Caki2 (cell line): ENCODE data around the gene FAM174C. TPM values are rescaled to one million over a fixed set of nuclear protein-coding genes. Genes with fewer than 3 reads are reported as not detected.

Source experiments
- DNase-seq: peaks from one replicate; pipeline ENCODE4 v3.0.0-alpha.2; 2015; ENCODE audit warnings: low read depth
- in situ Hi-C: cut with HindIII; loops from 2 replicates; pipeline ENCODE4 v1.10.0; 2016; ENCODE audit warnings: low sequenced_read_pairs, low pct_unique_long_range_greater_than_20kb, mixed read lengths
- total RNA-seq: library from RNA; depleted of rRNA; stranded (reverse); fragments of >200 nt; shearing (Covaris generic); gene quantifications from 2 replicates; pipeline ENCODE4 v1.2.3, GENCODE V29; 2014; ENCODE audit warnings: low replicate concordance

Gene FAM174C
- total RNA-seq, 1 experiment from 2014 or later, result 29.5 TPM

GRCh38 chr19:1268226-1269064 lies 6.9 kb upstream of the FAM174C start:
- no peak for DNase-seq
- in situ Hi-C loops, result no loop called here

DNA sequence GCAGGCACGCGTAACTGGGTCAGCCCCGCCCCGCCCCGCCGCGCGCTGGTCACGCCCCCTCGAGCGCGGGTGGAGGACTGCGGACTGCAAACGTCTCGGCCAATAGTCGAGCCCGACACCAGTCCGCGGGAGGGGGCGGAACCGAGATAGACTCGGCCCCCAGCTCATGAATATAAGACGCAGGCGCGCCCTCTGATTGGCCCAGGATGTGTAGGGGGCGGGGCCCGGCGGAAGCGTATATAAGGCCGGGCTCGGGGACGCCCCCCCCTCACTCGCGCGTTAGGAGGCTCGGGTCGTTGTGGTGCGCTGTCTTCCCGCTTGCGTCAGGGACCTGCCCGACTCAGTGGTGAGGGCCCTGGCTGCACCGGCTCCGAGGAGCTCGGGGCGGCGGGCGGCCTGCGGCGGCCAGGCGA lies 6.3 kb upstream of the FAM174C start, which contains the start of gene CIRBP:
TSS of gene CIRBP (plus strand) at position 268 of the 413 bp plus-strand sequence. CDS start 1,602 bp downstream, outside the sequence.
- DNase-seq, result peak; percentile 95
- in situ Hi-C loops, result no loop called here

- DNase-seq, result peak; percentile 78
- in situ Hi-C loops, result no loop called here
These were observed 5.7 kb upstream of the FAM174C start for GRCh38 chr19:1269478-1270212.

DNA sequence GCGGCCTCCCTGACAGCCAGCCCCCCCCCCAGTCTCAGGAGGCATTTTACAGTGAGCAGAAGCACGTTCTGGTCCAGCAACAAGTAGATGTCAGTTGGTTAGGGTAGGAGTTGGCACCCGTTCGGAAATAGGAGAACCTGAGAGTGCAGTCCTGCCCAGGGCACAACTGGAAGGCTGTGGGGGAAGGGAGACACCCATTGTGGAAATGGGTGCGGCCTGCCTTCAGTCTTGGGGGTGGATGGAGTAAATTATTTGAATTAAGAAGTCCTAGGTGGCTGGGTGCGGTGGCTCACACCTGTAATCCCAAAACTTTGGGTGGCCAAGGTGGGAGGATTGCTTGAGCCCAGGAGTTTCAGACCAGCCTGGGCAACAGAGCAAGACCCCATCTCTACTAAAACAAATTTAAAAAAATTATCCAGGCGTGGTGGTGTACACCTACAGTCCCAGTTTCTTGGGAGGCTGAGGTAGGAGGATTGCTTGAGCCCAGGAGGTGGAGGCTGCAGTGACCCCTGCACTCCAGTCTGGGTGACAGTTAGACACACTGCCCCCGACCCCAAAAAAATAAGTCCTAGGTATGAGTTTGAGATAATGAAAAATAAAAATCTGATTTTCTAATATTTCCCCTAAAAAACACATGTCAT lies 5.0 kb upstream of the FAM174C start:
- in situ Hi-C loops, result no loop called here
- DNase-seq, result no peak

DNA sequence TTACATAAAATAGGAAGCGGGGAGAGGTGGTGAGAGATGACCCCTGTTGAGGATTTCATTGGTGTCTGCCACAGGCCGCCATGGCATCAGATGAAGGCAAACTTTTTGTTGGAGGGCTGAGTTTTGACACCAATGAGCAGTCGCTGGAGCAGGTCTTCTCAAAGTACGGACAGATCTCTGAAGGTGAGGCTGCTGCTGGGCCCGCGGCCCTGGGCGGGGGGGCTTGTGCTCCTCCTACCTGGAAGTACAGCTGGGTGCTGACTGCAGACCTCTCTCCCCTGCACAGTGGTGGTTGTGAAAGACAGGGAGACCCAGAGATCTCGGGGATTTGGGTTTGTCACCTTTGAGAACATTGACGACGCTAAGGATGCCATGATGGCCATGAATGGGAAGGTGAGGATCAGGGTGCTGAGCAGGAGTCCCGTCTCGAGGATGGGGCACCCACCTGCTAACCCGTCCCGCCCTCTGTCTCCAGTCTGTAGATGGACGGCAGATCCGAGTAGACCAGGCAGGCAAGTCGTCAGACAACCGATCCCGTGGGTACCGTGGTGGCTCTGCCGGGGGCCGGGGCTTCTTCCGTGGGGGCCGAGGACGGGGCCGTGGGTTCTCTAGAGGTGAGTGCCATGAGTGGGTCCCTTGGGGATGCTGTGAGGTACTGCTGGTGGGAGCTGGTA lies 4.3 kb upstream of the FAM174C start:
- DNase-seq, result no peak
- in situ Hi-C loops, result no loop called here

DNA sequence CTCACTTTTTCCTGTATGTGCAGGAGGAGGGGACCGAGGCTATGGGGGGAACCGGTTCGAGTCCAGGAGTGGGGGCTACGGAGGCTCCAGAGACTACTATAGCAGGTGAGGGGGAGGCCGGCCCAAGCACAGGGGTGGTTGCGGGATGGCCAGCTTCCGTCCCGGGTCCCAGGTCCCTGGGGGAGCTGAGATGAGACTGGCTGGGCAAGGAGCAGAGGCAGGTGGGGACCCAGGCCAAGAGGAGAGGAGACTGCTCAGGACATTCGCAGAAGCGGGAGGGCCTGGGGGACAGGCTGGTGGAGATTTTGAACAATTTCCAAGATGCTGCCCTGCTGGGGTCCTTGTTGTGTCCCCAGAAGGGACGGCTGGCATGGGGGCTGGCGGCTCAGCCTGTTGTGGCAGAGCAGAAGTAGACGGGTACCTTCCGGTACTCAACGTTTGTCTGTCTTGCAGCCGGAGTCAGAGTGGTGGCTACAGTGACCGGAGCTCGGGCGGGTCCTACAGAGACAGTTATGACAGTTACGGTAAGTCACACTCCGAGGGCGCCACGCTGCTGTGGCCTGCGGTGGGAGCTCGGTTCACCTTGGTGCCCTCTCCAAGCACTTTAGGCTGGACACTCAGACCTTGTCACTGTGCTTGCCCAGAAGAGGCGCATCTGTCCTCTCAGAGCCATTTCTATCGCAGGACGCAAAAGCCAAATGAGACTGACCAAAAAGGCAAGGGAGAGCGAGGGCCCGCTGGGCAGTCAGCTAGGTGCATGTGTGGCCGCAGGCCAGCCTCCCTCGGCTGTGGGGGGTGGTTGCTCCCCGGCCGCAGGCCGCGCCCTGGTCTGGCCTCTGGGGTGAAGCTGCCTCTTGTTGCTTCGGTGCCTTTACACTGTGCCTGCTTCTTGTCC lies 3.6 kb upstream of the FAM174C start:
- in situ Hi-C loops, result no loop called here
- no peak for DNase-seq

DNA sequence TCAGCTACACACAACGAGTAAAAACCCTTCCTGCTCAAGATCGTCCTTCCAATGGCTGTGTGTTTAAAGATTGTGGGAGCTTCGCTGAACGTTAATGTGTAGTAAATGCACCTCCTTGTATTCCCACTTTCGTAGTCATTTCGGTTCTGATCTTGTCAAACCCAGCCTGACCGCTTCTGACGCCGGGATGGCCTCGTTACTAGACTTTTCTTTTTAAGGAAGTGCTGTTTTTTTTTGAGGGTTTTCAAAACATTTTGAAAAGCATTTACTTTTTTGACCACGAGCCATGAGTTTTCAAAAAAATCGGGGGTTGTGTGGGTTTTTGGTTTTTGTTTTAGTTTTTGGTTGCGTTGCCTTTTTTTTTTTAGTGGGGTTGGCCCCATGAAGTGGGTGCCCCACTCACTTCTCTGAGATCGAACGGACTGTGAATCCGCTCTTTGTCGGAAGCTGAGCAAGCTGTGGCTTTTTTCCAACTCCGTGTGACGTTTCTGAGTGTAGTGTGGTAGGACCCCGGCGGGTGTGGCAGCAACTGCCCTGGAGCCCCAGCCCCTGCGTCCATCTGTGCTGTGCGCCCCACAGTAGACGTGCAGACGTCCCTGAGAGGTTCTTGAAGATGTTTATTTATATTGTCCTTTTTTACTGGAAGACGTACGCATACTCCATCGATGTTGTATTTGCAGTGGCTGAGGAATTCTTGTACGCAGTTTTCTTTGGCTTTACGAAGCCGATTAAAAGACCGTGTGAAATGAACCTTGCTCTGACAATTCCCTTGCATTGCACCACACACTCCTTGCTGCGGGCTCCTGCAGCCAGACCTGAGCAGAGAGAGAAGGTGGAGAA lies 2.7 kb upstream of the FAM174C start:
- DNase-seq, result no peak
- in situ Hi-C loops, result no loop called here

- no peak for DNase-seq
These were observed 1.9 kb upstream of the FAM174C start for GRCh38 chr19:1273263-1274041.

GRCh38 chr19:1274081-1274851 lies 1.1 kb upstream of the FAM174C start:
- in situ Hi-C loops, result no loop called here
- no peak for DNase-seq

More at GRCh38 chr19:1273263-1274041, 1.9 kb upstream of the FAM174C start:
- in situ Hi-C loops, result no loop called here

- in situ Hi-C loops, result no loop called here
- DNase-seq, result no peak
These were observed 474 bp upstream of the FAM174C start for GRCh38 chr19:1274852-1275259.

GRCh38 chr19:1275976-1276627 lies 772 bp downstream of the FAM174C start:
- in situ Hi-C loops, result no loop called here
- DNase-seq, result no peak

DNA sequence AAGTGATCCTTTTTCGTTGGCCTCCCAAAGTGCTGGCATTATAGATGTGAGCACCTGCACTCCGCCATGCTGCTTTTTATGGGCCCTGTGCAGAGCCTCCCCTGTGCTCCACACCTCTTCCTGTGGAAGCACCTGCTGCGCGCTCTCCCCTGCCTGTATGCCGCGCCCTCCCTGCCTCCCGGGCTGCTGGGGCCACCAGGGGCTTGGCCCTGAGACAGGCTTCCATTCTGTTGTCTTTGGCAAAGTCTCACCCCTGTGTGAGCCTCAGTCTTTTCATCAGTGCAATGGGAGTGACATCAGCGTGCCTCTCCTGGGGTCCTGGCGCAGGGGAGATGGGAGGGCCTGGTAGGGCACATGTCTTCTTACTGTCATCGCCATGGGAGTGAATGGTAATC lies 1.3 kb downstream of the FAM174C start:
- in situ Hi-C loops, result no loop called here
- DNase-seq, result no peak

- DNase-seq, result no peak
- in situ Hi-C loops, result no loop called here
These were observed 1.7 kb downstream of the FAM174C start for GRCh38 chr19:1277061-1277460.

GRCh38 chr19:1278074-1278473 lies 2.7 kb downstream of the FAM174C start:
- DNase-seq, result no peak
- in situ Hi-C loops, result no loop called here
